IPS DF 19.7 (cell line): Measurements from ENCODE around the gene SLC35G2.
"Not testable (repeated sequence)": the region's sequence is repeated elsewhere in the genome, so short reads cannot be mapped to it uniquely, and the experiment has no call there.

Experiments
- DNase-seq: peaks from one replicate; pipeline ENCODE4 v3.0.0-alpha.2; 2013; ENCODE audit warnings: low read depth, low spot score

The SLC35G2 gene

DNA sequence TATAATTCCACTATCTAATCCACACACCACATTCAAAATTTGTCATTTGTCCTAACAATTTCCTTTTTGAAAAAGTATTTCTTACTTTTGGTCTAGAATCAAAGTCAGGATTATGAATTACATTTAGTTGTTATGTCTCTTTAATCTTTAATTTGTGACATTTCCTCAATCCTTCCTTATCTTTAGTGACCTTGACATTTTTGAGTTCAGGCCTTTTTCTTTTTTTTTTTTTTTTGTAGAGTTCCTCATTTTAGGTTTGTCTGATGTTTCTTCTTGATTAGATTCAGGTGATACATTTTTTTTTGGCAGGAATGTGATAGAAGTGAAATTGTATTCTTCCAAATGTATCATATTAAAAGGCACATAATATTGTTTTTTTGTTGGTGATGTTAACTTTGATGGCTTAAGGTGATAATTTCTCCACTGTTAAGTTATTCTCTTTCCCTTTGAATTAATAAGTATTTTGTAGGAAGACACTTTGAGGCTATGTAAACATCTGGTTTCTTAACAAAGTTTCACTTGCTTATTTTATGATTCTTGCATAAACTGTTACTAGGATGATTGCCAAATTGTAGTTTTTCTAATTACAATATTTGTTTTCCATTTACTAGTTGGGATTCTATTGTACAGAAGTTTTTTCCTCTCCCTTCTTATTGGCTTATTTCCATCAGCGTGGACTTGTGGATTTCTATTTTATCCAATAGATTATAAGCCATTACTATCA lies 16.3 kb downstream of the SLC35G2 start:
- DNase-seq, result no peak

DNA sequence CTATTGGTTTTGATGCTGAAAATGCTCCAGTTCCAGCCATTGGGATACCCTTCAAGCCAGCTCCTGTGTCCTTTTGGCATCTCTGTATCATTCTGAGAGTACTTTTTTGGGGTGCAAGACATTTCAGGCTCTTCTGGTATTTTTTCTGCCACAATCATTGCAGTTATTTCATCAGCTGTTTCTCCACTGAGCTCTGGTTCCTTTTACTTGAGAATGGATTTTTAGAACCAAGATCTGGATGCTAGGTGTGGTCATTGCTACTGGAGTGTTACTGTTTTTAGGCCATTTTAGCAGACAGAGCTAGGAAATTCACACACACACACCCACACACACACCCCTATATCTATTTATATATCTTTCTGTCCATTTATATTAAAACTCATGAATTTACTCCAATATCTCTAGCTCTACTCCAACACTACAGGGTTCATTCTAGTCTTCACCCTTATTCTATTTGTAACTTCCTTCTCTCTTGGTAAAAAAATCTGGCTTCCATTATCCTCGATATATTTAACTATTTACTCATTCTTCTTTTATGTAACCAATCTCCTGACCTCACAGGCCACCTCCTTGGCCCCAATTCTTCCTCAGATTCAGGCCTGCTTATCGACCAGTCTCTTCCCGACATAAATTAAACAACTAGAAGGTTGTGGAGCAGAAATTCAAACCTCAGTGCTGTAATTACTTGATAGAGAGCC lies 17.0 kb downstream of the SLC35G2 start:
- no peak for DNase-seq

DNA sequence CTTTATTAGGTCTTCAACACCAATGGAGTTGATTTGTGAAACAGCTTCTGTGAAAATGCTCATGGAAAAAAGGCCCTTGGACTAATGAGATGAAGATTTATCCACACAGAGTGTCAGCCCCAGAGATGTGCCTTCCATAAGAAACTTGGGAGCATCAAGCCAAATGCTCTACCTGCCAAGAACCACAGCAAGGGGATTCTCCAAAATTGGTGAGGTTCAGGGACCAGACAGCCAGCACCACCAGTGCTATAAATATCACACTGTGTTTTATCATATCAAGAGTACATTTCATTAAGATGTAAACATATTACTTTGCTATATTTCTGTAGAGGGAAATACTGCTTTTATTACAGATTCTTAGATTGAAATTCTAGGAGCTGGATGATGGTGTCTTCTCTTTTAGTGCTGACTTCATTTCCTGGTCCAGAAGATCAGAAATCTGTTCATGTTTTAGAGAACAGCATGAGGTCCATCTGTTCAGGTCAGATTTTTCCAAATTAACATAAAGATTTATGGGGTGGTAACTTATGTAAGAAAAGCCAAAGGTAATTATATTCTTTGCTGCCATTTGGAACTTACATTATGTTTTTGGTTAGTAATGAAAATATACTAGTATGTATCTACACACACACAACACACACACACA lies 17.7 kb downstream of the SLC35G2 start:
- DNase-seq, result no peak

DNA sequence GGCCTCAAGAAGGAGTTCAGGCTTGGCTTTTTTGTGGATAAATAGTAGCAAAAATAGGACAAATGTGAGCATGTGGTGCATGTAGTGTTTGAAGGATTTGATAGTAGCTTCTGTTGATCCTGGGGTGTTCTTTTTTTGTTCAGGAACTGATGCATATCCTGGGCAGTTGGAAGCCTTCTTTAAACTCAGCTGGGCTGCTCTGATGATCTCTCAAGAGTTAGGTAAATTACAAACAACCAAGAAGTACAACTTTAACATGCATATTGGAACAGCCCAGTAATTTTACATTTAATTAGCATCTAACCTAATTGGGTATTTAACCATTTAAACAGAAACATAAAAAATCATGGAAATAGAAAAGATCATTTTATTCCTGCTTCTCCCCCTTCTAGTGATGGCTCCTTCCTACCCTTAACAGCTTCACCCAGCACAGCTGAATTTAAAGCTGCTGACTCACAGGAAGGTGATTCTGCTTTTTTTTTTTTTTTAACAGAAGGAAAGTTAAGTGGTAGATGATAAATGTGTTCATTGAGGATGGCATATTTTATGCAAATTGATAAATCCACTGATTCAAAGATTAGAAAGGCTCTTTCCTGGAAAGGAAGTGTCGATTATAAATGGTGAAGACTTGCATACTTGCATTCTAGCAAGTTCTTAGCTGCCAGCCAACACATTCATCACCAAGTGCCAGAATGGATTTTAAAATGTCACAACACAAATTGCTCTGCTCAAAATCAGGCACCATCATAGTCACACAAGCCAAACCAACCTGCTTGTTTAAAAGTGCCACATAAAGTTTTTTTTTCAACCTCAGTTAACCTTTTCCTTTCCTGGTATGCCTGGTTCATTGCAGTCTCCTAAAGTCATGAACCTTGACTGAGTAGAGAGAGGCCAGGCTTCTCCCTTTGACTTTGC lies 20.0 kb downstream of the SLC35G2 start:
- no peak for DNase-seq

- no peak for DNase-seq
These were observed 20.6 kb downstream of the SLC35G2 start for GRCh38 chr3:136839556-136839931.

- DNase-seq, result no peak
These were observed 21.3 kb downstream of the SLC35G2 start for GRCh38 chr3:136840252-136840651.

DNA sequence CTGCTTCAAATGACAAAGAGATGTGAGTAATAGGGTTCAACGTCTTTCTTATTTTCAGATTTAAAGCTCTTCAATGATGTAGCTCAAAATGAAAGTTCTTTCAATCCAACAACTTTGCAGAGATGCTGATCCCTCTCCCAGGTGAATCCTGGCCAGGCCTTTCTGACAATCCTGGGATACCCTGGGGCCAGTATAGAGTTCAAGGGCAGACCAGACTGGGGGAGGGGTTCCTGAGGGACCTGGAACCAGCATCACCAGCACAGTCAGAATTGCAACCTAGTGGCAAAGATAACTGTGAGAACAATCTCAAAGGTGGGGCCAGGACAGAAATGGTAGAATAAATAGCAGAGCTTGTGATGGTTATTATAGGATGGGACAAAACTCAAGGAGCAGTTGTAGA lies 23.4 kb downstream of the SLC35G2 start:
- no peak for DNase-seq

- DNase-seq, result no peak
These were observed 25.8 kb downstream of the SLC35G2 start for GRCh38 chr3:136844724-136845123.

- no peak for DNase-seq
These were observed 33.3 kb downstream of the SLC35G2 start for GRCh38 chr3:136852180-136852579.

DNA sequence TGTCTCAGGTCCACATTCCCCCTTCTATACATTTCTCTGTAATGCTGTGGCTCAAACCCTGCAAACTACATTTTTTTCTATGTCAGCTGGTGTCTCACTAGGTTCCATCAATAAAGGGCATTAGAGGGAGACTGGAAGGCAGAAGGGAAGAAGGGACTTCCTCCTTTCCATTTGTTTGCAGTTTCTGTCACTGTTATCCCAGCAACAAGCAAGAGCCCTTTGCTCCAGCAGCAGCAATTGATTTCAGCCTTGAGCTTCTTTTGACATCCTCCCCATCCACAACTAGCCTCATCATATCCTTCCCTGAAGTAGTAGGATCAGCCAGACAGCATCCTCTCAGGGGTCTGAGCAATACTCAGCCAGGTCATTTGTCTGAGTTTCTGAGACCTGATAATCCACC lies 37.7 kb downstream of the SLC35G2 start:
- no peak for DNase-seq

GRCh38 chr3:136858381-136858780 lies 39.5 kb downstream of the SLC35G2 start:
- DNase-seq, result no peak

DNA sequence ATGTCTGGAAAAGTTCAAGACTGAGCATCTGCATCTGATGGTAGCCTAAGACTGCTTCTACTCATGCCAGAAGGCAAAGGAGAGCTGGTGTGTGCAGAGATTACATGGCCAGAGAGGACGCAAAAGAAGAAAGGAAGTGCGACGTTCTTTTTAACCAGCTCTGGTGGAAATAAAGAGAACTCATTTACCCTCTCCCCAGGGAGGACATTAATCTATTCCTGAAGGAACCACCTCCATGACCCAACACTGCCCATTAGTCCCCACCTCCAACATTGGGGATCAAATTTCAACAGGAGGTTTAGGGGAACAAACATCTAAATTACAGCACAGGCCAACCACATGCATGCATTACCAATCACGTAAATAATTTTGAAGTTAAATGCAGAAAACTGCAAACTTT lies 41.6 kb downstream of the SLC35G2 start:
- DNase-seq, result peak; percentile 50

DNA sequence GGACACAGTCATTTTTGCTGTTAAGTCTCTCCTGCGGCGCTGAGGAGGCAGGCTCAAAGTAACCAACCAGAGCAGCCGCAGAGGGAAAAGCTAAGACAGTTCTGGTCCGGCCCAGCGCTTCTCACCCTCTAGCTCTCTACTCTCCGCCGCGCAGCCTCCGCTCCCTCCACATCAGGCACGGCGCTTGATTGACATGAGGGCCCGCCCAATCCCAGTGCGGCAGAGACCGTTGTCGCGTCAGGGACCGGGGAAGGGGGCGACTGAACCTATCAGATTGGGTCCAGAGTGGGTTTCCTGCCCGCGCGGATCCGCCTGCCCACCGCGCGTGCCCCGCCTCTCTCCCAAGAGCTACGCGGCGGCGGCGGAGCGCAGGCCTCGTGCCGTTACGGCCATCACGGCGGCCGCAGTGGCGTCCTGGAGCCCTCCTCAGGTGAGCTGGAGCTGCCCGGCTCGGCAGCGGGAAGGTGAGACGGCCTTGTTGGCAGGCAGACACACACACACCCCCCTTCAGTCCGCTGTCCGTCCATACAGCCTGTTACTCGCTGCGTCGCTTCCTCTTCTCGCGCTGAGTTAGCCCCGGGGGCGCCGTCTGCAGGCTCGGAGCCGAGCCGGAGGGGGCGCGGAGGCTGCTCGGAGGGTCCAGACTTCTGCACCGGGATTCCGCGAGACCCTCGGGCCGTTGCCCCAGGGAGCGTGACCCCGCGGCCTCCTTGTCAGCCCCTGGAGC lies 43.1 kb downstream of the SLC35G2 start, which contains the start of gene NCK1:
NCK1 (plus strand) TSS at position 319 of the 727 bp plus-strand sequence. CDS start 65,794 bp downstream, outside the sequence.
- peak; percentile 94 for DNase-seq

DNA sequence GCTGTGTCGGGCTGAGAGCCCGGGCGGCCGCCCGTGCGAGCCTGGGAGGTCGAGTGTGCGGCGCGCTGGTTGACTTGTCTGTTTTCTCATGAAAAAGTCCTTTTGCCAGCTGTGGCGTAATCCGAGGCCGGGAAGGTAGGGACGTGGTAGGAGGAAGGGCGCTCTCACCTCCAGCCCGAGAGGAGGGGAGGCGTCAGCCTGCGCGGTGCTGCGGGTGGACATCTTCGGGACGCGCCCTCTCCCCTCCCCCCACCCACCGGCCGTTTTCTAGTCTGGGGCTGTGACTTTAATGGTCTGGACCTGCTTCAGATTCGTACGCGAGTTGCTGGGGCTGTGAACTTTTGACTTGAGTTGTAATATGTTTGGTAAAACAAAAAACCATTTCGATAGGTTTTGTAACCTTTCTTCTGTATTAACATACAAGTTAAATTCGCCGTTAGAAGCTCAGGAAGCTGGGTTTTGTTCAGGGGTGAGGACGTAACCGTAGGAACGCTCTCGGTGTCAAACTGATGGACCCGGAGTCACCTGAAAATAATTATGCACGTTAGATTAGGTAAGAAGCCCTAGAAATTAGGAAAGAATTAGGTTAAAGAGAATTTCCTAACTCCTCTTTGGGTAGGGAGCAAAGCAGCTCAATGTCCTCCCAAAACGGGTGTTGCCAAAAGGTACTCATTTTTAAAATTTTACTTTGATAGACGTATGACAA lies 43.8 kb downstream of the SLC35G2 start:
- DNase-seq, result no peak

GRCh38 chr3:136869282-136869681 lies 50.4 kb downstream of the SLC35G2 start:
- DNase-seq, result no peak

GRCh38 chr3:136872258-136872657 lies 53.3 kb downstream of the SLC35G2 start:
- DNase-seq, result not testable (repeated sequence)

- DNase-seq, result not testable (repeated sequence)
These were observed 60.6 kb downstream of the SLC35G2 start for GRCh38 chr3:136879510-136879909.

- DNase-seq, result no peak
These were observed 63.6 kb downstream of the SLC35G2 start for GRCh38 chr3:136882571-136882970.

DNA sequence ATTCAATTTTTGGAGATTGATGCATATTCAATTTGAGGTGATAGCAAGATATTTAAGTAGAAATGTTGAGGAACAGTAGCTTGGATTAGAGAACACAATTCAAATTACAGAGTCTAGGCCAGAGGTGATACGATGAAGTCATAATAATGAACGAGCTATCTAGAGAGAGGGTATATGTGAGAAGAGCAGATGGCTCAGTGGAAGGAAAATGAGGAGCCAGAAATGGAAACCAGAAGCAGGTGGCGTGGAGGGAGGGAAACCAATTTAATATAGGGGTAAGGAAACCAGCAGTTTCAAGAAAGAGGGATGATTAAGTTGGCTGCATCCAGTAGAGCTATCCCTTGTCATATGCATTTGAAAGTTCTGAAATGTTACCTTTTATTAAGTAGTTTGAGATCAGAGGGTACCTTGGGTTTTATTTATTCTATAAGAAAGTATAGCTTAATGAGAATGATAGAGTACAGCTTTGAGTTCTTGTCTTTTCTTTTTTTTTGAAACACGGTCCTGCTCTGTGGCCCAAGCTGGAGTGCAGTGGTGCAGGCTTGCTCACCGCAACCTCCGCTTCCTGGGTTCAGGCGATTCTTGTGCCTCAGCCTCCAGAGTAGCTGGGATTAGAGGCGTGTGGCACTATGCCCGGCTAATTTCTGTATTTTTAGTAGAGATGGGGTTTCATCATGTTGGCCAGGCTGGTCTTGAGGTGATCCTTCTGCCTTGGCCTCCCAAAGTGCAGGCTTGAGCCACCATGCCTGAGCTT lies 65.2 kb downstream of the SLC35G2 start:
- no peak for DNase-seq
